Stimulated activated CD4-positive, alpha-beta T cell treated with anti-CD3 and anti-CD28 coated beads, Interleukin-4, amount 100 ng/mL, for 1 hour (primary cell): ENCODE measurements around the gene SYNJ1.
"Not testable (repeated sequence)": the region's sequence is repeated elsewhere in the genome, so short reads cannot be mapped to it uniquely, and the experiment has no call there.

Experiments used
- DNase-seq: peaks from one replicate; pipeline ENCODE4 v3.0.0-alpha.2; 2020

Gene SYNJ1, protein sequence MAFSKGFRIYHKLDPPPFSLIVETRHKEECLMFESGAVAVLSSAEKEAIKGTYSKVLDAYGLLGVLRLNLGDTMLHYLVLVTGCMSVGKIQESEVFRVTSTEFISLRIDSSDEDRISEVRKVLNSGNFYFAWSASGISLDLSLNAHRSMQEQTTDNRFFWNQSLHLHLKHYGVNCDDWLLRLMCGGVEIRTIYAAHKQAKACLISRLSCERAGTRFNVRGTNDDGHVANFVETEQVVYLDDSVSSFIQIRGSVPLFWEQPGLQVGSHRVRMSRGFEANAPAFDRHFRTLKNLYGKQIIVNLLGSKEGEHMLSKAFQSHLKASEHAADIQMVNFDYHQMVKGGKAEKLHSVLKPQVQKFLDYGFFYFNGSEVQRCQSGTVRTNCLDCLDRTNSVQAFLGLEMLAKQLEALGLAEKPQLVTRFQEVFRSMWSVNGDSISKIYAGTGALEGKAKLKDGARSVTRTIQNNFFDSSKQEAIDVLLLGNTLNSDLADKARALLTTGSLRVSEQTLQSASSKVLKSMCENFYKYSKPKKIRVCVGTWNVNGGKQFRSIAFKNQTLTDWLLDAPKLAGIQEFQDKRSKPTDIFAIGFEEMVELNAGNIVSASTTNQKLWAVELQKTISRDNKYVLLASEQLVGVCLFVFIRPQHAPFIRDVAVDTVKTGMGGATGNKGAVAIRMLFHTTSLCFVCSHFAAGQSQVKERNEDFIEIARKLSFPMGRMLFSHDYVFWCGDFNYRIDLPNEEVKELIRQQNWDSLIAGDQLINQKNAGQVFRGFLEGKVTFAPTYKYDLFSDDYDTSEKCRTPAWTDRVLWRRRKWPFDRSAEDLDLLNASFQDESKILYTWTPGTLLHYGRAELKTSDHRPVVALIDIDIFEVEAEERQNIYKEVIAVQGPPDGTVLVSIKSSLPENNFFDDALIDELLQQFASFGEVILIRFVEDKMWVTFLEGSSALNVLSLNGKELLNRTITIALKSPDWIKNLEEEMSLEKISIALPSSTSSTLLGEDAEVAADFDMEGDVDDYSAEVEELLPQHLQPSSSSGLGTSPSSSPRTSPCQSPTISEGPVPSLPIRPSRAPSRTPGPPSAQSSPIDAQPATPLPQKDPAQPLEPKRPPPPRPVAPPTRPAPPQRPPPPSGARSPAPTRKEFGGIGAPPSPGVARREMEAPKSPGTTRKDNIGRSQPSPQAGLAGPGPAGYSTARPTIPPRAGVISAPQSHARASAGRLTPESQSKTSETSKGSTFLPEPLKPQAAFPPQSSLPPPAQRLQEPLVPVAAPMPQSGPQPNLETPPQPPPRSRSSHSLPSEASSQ (N-terminal part only)

DNA sequence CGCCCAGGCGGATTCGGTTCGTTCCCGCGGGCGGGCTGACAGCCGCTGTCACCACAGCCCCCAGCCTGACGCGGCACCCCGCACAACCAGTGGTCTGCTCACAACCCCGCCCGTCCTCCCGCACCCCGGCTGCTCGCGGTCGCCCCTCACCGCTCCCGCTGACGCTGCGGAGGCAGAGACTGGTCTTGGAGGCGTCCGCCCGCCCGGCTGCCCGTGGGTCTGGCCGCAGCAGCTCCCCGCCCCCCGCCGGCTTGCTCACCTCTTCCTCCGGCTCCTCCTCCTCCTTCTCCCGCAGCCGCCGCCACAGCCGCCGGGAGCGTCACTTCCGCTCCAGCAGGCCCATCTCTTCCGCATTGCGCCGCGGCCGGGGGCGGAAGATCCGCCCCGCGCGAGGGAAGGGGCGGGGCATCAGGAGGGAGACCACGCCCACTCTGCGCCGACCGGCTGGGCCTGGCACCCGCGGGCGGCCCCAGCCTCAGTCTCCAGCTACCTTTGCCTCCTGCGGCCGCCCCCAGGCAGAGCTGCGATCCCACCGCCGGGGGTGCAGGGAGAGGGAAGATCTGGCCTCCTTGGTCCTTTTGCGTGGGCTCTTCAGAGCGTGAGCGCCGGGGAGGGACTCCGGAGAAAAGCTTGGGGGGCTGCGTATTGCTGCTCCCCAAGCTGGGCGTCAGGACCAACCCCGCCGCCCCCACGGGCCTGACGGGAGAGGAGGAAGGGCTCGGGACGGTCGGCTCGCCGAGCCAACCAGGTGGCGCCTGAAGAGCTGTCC lies at the start of gene SYNJ1:
Gene SYNJ1, minus strand, starts transcription at position 327 of the 769 bp plus-strand sequence. CDS start 1,118 bp downstream, outside the sequence.
- DNase-seq, result peak; percentile 93

DNA sequence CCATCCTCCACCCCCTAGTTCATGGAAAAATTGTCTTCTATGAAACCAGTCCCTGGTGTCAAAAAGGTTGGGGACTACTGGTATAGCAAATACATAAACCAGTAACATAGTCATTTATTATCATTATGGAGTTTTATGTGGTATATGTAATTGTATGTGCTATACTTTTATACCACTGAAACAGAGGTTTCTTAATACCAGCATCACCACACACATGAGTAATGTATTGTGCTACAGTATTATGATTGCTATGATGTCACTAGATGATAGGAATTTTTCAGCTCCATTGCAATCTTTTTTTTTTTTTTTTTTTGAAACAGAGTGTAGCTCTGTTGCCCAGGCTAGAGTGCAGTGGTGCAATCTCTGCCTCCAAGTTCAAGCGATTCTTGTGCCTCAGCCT lies 49.5 kb upstream of the SYNJ1 start:
- no peak for DNase-seq

DNA sequence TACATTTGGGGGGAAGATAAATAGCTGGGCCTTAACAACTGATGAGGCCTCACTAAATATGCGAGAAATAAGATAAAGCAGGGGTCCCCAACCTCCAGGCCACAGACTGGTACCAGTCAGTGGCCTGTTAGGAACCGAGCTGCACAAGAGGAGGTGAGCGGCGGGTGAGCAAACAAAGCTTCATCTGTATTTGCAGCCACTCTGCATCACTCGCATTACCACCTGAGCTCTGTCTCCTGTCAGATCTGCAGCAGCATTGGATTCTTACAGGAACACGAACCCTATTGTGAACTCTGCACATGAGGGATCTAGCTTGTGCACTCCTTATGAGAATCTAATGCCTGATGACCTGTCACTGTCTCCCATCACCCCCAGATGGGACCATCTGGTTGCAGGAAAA lies 48.9 kb upstream of the SYNJ1 start:
- no peak for DNase-seq

DNA sequence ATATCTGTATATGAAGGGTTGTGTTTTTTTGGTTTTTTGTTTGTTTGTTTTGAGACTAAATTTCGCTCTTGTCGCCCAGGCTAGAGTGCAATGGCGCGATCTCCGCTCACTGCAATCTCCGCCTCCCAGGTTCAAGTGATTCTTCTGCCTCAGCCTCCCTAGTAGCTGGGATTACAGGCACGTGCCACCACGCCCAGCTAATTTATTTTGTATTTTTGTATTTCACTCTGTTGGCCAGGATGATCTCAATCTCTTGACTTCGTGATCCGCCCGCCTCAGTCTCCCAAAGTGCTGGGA lies 45.2 kb upstream of the SYNJ1 start:
- DNase-seq, result not testable (repeated sequence)

DNA sequence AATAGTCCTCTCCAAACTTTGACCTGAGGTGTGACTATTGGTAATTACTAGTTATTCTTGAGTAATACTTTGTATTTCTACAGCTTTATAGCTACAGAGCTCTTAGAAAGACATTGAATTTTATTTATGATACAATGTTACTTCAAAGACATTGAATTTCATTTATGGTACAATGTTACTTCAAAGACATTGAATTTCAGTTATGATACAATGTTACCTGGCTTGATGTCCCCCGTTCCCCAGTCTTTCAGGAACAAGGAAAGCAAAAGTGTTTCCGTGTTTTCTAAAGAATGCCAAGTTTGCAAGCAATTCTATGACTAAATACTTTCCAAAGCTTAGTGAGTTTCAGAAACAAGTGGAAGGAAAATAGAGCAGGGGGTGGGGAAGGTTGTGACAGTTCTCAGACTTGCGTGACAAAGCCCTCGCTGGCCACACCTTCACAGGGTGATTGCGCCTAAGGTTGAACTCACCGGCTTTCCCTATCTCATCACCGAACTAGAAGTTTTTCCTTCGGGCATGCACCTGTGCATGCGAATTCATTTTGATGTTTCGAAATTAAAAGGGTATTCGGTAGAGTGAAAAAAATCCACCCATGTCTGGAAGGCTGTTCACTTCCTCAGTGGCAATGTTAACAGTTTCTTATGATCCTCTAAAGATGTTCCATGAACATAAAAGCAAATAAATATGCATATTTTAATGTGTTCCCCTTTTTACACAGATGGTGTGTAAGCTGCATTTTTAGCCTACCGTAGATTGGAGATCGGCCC lies 44.7 kb upstream of the SYNJ1 start:
- DNase-seq, result peak; percentile 70

DNA sequence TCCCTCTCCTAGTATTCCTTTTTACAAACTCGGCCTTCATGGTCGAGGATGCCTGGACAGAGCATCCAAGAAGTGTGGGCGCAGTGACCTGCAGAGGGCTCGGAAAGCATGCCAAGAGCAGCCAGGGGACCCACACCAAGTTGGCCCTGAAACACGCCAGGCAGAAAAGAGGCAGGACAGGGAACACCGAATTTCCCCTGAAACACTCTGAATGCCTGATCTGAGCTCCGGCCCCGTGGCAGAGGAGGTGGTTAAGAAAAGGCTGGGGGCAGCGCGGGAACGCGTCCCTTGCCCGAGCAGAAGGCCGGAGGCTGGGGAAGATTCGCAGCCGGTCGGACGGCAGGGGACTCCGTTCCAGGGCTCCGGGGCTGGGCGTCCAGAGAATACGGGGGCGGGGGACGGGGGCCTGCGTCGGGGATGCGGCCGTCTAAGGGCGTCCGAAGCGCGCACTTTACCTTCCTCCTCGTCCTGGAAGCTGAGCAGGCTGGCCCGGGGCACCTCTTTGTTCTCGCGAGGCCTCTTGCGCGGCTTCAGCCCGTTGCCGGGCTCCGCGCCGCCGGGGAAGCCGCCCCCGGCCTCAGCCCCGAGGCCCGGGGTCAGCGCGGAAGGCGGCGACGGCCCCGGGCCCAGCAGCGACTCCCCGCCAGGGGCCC lies 43.2 kb upstream of the SYNJ1 start:
- DNase-seq, result no peak

DNA sequence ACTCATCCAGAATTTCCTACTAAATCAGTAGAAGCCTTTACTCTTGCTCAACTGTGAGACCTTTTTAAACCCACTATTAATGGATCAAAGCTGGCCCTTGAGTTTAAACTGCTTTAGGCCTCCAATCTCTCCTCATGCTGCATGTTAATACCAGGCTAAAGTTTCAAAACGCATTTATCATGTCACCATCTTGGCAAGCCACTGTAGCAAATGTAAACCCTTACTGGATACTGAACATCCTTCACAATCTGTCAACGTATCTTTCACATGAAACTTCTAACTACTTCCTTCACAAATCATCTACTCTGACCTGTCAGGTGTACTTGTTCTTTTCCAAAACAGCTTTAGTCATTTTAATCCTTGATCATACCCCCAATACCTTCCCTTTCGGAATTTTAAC lies 40.7 kb upstream of the SYNJ1 start:
- no peak for DNase-seq

DNA sequence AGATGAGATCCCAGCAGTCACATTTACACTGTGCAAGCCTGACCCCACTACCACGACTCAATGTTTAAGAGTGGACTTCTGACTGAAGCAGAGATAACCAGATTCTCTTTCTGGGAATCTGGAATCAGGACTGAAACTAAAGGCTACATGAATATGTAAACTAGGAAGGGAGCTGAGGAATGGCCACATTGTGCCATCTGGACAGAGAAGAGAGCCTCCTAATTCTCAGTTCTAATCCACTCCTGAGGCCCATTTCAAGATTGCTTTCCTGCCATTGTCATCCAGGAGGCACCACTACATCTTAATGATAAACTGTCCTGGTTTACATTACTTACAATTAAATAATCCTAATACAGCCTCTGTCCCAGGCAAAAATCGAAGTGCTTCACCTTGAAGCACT lies 37.2 kb upstream of the SYNJ1 start:
- DNase-seq, result no peak

DNA sequence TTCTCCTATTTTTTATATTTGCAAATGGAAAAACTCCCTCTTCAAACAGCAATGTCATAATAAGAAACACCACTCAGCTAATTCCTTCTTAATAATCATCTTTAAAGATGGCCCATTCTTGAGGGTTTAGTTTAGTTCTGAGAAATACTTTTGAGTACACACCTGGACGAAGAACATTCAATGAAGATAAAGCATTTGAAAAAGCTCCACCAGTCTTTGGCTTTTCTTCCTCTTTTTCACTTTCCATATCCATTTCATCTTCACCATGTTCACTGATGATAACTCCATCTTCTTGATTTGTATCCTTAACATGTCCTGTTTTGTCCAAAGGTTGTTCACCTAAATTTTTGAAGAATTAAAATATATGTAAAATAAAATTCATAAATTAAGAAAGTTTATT lies 36.4 kb upstream of the SYNJ1 start:
- no peak for DNase-seq

DNA sequence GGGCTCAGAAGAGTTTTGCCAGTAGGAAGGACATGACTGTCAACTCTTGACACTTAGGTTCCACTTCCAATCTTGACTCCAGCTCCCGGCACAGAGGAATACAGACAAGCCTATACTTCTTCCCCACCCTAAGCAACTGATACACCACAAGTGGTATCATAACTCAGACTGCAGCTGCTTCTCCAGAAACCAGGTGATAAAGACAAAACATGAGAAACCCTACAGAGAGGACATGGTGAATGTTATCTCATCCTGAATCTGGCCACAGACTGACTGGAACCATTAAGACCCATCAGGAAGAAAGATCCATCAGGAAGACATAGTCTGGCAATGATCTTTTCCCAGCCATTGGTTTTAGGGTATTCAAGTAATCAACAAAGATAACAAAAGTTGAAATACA lies 30.0 kb upstream of the SYNJ1 start:
- DNase-seq, result no peak

DNA sequence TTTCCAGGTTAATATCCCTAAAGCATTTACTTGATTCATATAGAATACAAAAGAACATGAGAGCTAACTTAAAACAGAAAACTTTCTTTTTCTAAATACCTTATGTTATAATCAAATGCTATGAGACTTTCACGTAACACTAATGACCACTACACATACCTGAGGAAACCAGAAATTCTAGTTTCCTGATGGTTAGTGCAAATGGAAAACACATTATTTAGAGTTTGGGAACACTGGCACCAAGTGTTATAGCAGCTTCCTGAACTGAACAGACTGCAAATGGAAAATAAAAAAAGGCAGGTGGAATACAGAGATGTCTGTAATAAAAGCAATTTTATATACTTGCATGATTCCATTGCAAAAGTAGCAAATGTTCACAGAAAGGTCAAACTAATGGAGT lies 28.3 kb upstream of the SYNJ1 start:
- no peak for DNase-seq

DNA sequence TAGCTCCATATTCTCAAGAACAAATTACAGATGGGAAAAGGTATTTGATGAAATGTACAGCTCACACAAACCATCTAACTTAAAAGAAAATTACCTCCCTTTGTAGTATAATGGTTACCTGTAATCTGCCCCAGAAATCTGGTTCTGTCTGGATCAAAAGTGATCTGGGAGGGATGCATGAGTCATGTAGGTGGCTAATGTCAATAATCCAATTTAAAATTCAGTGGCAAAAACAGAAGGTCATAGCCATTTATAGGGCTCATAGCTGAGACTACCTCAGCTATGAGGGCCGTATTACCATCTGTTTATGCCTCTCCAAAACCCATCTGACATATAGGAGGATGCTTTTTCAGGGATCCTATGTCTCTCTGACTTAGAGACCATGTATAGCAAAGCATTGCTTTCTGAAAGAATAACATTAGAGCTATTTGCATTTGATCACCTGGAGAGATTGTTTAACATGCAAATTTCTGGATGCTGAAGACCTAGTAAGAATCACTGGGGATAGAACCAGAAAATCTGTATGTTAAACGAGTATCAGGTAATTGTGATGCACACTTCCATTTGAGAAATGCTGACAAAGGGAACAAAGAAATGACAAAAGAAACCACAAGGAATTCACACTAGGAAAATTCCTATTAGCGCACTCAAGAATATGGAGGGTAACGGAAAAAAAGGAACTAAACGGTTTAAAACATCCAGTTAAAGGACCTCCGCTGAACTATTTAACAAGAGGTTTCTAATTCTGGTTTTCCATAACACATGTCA lies 26.2 kb upstream of the SYNJ1 start:
- no peak for DNase-seq

DNA sequence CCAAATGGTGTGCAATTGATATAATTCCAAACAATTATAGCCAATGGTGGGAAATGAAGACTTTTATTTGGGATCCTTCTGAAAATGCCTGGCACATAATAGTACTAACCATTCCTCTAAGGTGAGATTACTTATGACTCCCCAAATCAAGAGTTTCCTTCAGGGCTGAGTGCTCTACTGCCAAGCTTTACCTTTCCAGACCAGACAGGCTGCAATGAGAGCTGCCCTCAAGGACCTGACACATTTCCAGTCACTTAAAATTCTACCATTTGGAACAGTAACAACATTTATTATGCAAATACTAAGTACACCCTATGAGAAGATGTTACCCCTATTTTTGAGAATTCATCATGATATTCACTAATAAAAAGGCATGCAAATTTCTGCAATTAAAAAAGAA lies 22.6 kb upstream of the SYNJ1 start:
- DNase-seq, result no peak

DNA sequence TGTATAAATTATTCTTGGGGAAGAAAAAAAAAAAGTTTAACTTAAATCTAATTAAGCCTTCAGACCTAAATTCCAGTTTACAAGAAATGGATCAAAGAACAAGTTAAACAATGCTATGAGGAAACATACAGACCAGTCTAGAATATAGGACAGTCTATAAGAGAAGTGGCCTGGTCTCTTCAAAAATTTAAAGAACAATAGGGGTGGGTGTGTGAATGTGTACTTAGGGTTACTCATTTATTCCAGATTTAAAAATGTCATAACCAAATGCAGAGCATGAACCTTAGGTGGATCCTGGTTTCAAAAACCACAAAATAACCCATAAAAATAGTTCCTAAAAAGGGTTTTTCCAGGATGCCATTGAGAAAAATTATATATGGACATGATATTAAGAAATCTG lies 21.8 kb upstream of the SYNJ1 start:
- no peak for DNase-seq

DNA sequence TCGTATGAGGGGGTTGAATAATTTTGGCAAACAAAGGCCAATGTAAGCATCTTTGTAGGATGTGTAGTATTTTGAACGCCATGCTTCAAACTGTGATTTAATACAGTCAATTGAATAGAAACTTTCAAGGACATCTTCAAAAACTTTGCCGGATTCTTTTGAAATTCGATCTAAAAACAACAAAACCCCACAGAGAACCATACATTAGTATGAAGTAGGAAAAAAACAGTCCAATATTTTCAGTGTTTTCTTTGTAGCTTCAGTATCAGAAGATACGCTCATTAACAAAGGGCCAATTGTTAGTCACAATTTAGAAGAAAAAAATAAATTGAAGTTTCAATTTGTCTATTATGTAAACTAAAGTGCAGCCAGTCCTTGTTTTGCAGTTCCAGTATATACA lies 20.7 kb upstream of the SYNJ1 start:
- DNase-seq, result no peak

DNA sequence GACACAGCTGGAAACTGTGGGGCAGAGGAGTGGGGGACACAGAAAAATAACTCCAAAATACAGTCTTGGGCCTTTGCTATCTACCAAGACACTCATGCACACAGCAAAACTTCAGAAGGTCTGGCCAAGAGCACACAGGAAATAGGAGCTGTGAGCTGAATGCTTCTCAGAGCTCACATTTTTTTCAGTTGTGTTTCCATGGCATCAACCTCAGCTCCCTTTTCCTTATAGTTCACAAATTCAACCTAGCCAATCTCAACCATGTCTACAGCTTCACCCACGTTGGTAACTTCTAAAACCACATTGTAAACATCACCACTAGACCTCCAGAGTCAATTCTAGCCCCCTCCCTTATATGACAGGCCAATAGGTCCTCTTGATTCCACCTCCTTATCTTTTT lies 19.6 kb upstream of the SYNJ1 start:
- DNase-seq, result no peak

DNA sequence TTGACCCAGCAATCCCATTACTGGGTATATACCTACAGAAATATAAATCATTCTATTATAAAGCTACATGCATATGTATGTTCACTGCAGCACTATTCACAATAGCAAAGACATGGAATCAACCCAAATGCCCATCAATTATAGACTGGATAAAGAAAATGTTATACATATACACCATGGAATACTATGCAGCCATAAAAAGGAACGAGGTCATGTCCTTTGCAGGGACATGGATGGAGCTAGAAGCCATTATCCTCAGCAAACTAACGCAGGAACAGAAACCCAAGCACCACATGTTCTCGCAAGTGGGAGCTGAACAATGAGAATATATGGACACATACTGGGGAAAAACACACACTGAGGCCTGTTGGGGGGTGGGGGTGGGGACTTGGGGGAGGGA lies 18.9 kb upstream of the SYNJ1 start:
- DNase-seq, result not testable (repeated sequence)

DNA sequence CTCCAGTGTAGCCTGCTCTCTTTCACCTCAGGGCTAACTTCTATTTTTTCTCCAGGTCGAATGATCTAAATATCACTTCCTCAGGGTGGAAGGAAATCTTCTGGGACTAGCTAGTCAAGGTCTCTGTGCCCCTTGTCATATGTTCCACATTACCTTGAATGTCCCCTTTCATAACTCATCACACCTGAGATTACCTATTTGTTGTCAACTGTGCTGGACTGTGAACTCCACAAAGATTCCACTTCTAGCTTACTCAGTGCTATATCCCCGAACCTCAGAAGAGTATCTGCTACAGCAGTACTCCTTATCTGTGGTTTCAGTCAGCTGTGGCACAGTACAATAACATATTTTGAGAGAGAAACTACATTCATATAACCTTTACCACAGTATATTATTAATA lies 14.6 kb upstream of the SYNJ1 start:
- no peak for DNase-seq

DNA sequence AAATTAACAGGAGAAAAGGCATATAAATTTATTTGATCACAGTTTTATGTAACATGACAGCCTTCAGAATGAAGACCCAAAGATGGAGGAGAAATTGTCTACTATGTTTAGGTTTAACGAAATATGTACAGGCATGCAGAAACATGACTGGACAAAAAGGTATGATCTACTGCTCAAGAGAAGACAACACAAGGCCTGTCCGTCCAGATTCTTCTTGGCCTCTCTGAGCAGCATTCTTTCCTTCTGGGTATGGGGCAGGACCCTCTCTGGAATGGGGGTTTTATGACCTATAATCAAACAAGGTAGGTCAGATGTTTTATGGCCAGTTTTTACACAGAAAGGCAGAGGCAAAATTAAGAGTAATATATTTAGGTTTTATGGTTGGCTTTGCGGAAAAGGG lies 13.5 kb upstream of the SYNJ1 start:
- no peak for DNase-seq

DNA sequence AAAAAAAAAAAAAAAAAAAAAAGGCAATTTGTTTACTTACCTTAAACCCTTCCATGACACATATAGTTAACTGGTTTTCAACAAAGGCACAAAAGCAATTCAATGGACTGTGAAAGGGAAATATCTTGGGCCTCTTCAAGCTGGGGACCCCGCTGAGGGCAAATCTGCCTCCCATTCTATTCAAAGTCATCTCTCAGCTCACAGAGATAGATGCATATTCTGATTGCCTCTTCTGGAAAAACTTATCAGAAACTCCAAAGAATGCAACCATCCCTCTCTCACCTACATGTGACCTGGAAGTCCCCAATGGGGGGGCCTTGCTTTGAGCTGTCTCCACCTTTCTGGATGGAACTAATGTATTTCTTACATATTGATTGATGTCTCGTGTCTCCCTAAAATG lies 12.1 kb upstream of the SYNJ1 start:
- no peak for DNase-seq

DNA sequence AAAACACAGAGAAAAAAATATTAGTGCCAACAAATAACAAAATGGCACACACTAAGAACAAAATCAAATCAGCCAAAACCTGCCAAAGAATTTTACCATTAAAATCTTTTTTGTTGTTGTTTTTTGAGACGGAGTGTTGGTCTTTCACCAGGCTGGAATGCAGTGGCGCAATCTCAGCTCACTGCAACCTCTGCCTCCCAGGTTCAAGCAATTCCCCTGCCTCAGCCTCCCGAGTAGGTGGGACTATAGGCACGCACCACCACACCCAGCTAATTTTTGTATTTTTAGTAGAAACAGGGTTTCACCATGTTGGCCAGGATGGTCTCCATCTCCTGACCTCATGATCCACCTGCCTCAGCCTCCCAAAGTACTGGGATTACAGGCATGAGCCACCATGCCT lies 8.3 kb upstream of the SYNJ1 start:
- DNase-seq, result not testable (repeated sequence)
